GM10266 (cell line): ENCODE measurements around the gene ESYT3.
A peak's percentile ranks its signal among the peaks of the same experiment; 100 is the strongest.
"Not testable (repeated sequence)": the region's sequence is repeated elsewhere in the genome, so short reads cannot be mapped to it uniquely, and the experiment has no call there.

Experiments
- DNase-seq: peaks from one replicate; pipeline ENCODE4 v3.0.0; 2012; ENCODE audit errors: extremely low spot score
- TF ChIP-seq, protein P1 (sequence below): IDR thresholded peaks from 2 replicates; pipeline ENCODE4 v1.5.1; 2012; ENCODE audit warnings: mild to moderate bottlenecking, low read depth; ENCODE audit not compliant: control insufficient read depth, insufficient read depth; ENCODE audit errors: missing control alignments

ESYT3 gene

GRCh38 chr3:138513090-138513843, 78.9 kb downstream of the ESYT3 start:
- peak; percentile 44 for DNase-seq
- TF ChIP-seq, protein P1, sequence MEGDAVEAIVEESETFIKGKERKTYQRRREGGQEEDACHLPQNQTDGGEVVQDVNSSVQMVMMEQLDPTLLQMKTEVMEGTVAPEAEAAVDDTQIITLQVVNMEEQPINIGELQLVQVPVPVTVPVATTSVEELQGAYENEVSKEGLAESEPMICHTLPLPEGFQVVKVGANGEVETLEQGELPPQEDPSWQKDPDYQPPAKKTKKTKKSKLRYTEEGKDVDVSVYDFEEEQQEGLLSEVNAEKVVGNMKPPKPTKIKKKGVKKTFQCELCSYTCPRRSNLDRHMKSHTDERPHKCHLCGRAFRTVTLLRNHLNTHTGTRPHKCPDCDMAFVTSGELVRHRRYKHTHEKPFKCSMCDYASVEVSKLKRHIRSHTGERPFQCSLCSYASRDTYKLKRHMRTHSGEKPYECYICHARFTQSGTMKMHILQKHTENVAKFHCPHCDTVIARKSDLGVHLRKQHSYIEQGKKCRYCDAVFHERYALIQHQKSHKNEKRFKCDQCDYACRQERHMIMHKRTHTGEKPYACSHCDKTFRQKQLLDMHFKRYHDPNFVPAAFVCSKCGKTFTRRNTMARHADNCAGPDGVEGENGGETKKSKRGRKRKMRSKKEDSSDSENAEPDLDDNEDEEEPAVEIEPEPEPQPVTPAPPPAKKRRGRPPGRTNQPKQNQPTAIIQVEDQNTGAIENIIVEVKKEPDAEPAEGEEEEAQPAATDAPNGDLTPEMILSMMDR = no peak

GRCh38 chr3:138521445-138521844, 87.0 kb downstream of the ESYT3 start:
- not testable (repeated sequence) for DNase-seq
